ENCODE results near the gene AKR7A3. TPM values are rescaled to one million over a fixed set of nuclear protein-coding genes. Genes with fewer than 3 reads are reported as not detected.

The AKR7A3 gene
- total RNA-seq, 1 donor from 2014 or later: 0.20 TPM

GRCh38 chr1:19325368-19325957 lies 36.9 kb upstream of the AKR7A3 start:
- H3K9ac ChIP-seq (ENCODE audit: low read length): no peak overlapping the region
- Mint-ChIP-seq H3K9me3 (ENCODE audit: unreplicated experiment) (no peaks in the 10 kb centered on the region), H3K36me3 (ENCODE audit: low read depth, unreplicated experiment) (peaks cover 20% of the 10 kb centered on the region), H3K27ac (ENCODE audit: unreplicated experiment) (no peak overlapping the region), H3K4me1 (ENCODE audit: low read depth, unreplicated experiment) (no peaks in the 10 kb centered on the region), H3K4me3 (ENCODE audit: unreplicated experiment) (no peak overlapping the region), H3K27me3 (ENCODE audit: low read depth, unreplicated experiment) (no peaks in the 10 kb centered on the region)
- no peak overlapping the region for H3K27ac ChIP-seq (ENCODE audit: low read depth, low read length)
- H3K36me3 ChIP-seq (ENCODE audit: insufficient read depth, low read length): peaks cover 4% of the 10 kb centered on the region
- no peaks in the 10 kb centered on the region for H3K4me1 ChIP-seq (ENCODE audit: insufficient read depth, low read length)
- DNase-seq (ENCODE audit: low read depth): no peak
- no peaks in the 10 kb centered on the region for H3K9me3 ChIP-seq (ENCODE audit: insufficient read depth, low read depth, low read length)
- FAIRE-seq: no peak
- H3K79me2 ChIP-seq (ENCODE audit: insufficient read depth, low read length): no peaks in the 10 kb centered on the region
- no peaks in the 10 kb centered on the region for H3K27me3 ChIP-seq (ENCODE audit: insufficient read depth, low read length)
- no peak overlapping the region for H3K4me3 ChIP-seq (ENCODE audit: insufficient read depth, low read depth, low read length)
- H3K4me2 ChIP-seq (ENCODE audit: low read length): no peak overlapping the region
- TF ChIP-seq, protein P1, sequence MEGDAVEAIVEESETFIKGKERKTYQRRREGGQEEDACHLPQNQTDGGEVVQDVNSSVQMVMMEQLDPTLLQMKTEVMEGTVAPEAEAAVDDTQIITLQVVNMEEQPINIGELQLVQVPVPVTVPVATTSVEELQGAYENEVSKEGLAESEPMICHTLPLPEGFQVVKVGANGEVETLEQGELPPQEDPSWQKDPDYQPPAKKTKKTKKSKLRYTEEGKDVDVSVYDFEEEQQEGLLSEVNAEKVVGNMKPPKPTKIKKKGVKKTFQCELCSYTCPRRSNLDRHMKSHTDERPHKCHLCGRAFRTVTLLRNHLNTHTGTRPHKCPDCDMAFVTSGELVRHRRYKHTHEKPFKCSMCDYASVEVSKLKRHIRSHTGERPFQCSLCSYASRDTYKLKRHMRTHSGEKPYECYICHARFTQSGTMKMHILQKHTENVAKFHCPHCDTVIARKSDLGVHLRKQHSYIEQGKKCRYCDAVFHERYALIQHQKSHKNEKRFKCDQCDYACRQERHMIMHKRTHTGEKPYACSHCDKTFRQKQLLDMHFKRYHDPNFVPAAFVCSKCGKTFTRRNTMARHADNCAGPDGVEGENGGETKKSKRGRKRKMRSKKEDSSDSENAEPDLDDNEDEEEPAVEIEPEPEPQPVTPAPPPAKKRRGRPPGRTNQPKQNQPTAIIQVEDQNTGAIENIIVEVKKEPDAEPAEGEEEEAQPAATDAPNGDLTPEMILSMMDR (IDR thresholded peaks at IDR 0.05; ENCODE audit: insufficient read depth, low read depth, low read length): no peak
- TF ChIP-seq EZH2 (IDR thresholded peaks at IDR 0.05; ENCODE audit: insufficient read depth, low read length): no peak
- H2AFZ ChIP-seq (ENCODE audit: low read depth, low read length): no peak overlapping the region
- peaks cover 34% of the 10 kb centered on the region for H4K20me1 ChIP-seq (ENCODE audit: insufficient read depth, low read length)

GRCh38 chr1:19324665-19324990 lies 36.1 kb upstream of the AKR7A3 start:
- Histone ChIP-seq H3K27me3 (ENCODE audit: insufficient read depth, low read length) (no peaks in the 10 kb centered on the region), H3K9me3 (ENCODE audit: insufficient read depth, low read depth, low read length) (no peaks in the 10 kb centered on the region), H3K9ac (ENCODE audit: low read length) (no peak overlapping the region), H2AFZ (ENCODE audit: low read depth, low read length) (no peak overlapping the region), H3K36me3 (ENCODE audit: insufficient read depth, low read length) (peaks cover 4% of the 10 kb centered on the region), H3K4me3 (ENCODE audit: insufficient read depth, low read depth, low read length) (no peak overlapping the region), H3K4me1 (ENCODE audit: insufficient read depth, low read length) (no peaks in the 10 kb centered on the region), H4K20me1 (ENCODE audit: insufficient read depth, low read length) (peaks cover 31% of the 10 kb centered on the region), H3K4me2 (ENCODE audit: low read length) (no peak overlapping the region), H3K79me2 (ENCODE audit: insufficient read depth, low read length) (no peaks in the 10 kb centered on the region), H3K27ac (ENCODE audit: low read depth, low read length) (no peak overlapping the region)
- Mint-ChIP-seq H3K4me1 (ENCODE audit: low read depth, unreplicated experiment) (no peaks in the 10 kb centered on the region), H3K27me3 (ENCODE audit: low read depth, unreplicated experiment) (no peaks in the 10 kb centered on the region), H3K36me3 (ENCODE audit: low read depth, unreplicated experiment) (peaks cover 17% of the 10 kb centered on the region), H3K9me3 (ENCODE audit: unreplicated experiment) (no peaks in the 10 kb centered on the region), H3K4me3 (ENCODE audit: unreplicated experiment) (no peak overlapping the region), H3K27ac (ENCODE audit: unreplicated experiment) (no peak overlapping the region)
- TF ChIP-seq, protein P1 (IDR thresholded peaks at IDR 0.05; ENCODE audit: insufficient read depth, low read depth, low read length): no peak
- no peak for TF ChIP-seq EZH2 (IDR thresholded peaks at IDR 0.05; ENCODE audit: insufficient read depth, low read length)
- DNase-seq (ENCODE audit: low read depth): no peak
- no peak for FAIRE-seq

DNA sequence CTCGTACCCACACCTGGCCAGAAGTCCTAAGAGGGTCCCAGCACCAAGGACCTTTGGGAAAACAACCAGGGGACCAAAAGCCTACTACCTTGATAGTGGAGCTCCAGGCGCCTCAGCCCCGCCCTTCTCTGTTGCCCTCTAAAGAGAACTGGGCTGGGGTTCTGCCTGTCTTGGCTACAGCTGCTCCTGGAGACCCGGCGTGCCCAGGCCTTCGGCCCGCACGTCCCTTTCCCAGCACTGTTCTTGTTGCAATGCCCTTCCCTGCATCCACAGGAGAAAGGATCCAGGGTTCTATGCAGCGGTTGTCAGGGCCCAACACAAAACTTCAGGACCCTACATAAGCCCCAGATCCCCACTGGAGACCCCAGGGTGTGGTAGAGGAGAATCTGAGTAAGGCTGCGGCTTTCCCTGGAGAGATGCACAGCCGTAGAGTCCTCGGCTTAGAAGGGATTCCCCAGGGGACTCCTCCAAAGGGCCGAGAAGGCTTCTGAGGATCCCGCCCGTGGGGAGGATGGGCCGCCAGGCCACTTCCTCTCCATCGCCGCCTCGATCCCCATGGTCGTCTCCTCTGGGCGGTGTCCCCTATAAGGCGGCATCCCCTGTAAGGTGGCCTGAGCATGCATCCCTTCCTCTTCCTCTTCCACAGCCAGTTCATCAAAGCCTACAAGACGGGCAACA lies 35.6 kb upstream of the AKR7A3 start:
- Mint-ChIP-seq H3K4me3 (ENCODE audit: unreplicated experiment) (no peak overlapping the region), H3K27me3 (ENCODE audit: low read depth, unreplicated experiment) (no peaks in the 10 kb centered on the region), H3K36me3 (ENCODE audit: low read depth, unreplicated experiment) (peaks cover 21% of the 10 kb centered on the region), H3K27ac (ENCODE audit: unreplicated experiment) (no peak overlapping the region), H3K4me1 (ENCODE audit: low read depth, unreplicated experiment) (peaks cover 2% of the 10 kb centered on the region), H3K9me3 (ENCODE audit: unreplicated experiment) (no peaks in the 10 kb centered on the region)
- DNase-seq (ENCODE audit: low read depth) (no peak), FAIRE-seq (no peak)
- Histone ChIP-seq H3K4me1 (ENCODE audit: insufficient read depth, low read length) (no peaks in the 10 kb centered on the region), H4K20me1 (ENCODE audit: insufficient read depth, low read length) (peaks cover 31% of the 10 kb centered on the region), H3K79me2 (ENCODE audit: insufficient read depth, low read length) (no peaks in the 10 kb centered on the region), H3K27ac (ENCODE audit: low read depth, low read length) (no peak overlapping the region), H2AFZ (ENCODE audit: low read depth, low read length) (no peak overlapping the region), H3K9me3 (ENCODE audit: insufficient read depth, low read depth, low read length) (no peaks in the 10 kb centered on the region), H3K4me2 (ENCODE audit: low read length) (no peak overlapping the region), H3K27me3 (ENCODE audit: insufficient read depth, low read length) (no peaks in the 10 kb centered on the region), H3K4me3 (ENCODE audit: insufficient read depth, low read depth, low read length) (no peak overlapping the region), H3K36me3 (ENCODE audit: insufficient read depth, low read length) (peaks cover 5% of the 10 kb centered on the region), H3K9ac (ENCODE audit: low read length) (no peak overlapping the region)
- TF ChIP-seq EZH2 (IDR thresholded peaks at IDR 0.05; ENCODE audit: insufficient read depth, low read length): no peak
- TF ChIP-seq, protein P1 (IDR thresholded peaks at IDR 0.05; ENCODE audit: insufficient read depth, low read depth, low read length): no peak

Data from astrocyte (in vitro differentiated cells and primary cell).